ENCODE results near the gene NFYC.

Gene NFYC

GRCh38 chr1:40740997-40741736, 49.7 kb downstream of the NFYC start:
- DNase-seq (ENCODE audit: low read depth, low spot score) = no peak
- no peak overlapping the region for H3K4me3 ChIP-seq (ENCODE audit: low read depth, low read length)
- in situ Hi-C loops (cut with HindIII; ENCODE audit: low sequenced_read_pairs) = no loop called here
- TF ChIP-seq CTCF (IDR thresholded peaks at IDR 0.05; ENCODE audit: low read depth, low read length) = no peak

DNA sequence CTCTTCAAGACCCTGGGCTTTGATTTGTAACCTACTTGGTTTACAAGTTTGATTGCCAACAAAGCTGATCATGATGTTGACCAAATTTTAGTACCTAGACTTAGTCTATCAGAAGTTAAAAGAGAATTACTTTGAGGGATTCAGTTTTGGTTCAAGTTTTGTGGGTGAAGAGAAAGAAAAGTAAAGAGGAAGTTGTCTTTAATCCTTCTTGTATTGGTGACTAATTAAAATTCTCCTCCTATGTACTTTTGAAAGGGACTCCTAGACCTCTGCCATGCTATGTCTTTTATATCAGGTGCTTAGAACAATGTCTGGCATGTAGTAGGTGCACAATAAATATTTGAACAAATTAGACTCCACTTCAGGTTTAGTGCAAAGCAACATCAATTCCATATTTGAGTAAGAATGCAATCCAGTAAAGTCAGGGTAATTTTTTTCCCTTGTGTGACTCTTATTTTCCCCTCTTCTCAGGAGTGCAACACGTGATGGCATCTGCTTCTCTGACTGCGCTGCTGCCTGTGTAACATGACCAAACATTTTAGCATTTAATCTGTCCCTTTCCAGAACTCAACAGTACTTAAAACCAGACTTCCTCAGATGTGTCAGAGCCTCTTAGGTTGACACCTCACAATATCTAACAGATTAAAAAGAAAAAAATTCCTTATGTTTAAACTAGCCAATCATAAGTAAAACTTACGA, 51.0 kb downstream of the NFYC start:
- no peak overlapping the region for H3K4me3 ChIP-seq (ENCODE audit: low read depth, low read length)
- no peak for DNase-seq (ENCODE audit: low read depth, low spot score)
- TF ChIP-seq CTCF (IDR thresholded peaks at IDR 0.05; ENCODE audit: low read depth, low read length) = no peak
- in situ Hi-C loops (cut with HindIII; ENCODE audit: low sequenced_read_pairs) = no loop called here

- no peak for TF ChIP-seq CTCF (IDR thresholded peaks at IDR 0.05; ENCODE audit: low read depth, low read length)
- H3K4me3 ChIP-seq (ENCODE audit: low read depth, low read length) = no peak overlapping the region
- in situ Hi-C loops (cut with HindIII; ENCODE audit: low sequenced_read_pairs) = no loop called here
Measured at GRCh38 chr1:40743452-40743851, 51.9 kb downstream of the NFYC start.

DNA sequence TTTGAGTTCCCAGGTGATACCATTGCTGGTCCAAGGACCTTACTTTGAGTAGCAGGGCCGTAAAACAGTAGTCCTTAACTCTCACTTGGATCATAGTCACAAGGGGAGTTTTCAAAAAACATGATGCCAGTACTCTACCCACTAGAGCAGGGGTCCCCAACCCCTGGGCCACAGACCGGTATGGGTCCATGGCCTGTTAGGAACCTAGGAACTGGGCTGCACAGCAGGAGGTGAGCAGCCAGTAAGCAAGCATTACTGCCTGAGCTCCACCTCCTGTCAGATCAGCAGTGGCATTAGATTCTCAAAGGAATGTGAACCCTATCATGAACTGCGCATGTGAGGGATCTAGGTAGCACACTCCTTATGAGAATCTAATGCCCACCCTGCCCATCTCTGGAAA, 52.4 kb downstream of the NFYC start:
- in situ Hi-C loops (cut with HindIII; ENCODE audit: low sequenced_read_pairs) = no loop called here
- TF ChIP-seq CTCF (IDR thresholded peaks at IDR 0.05; ENCODE audit: low read depth, low read length) = no peak
- no peak overlapping the region for H3K4me3 ChIP-seq (ENCODE audit: low read depth, low read length)
- DNase-seq (ENCODE audit: low read depth, low spot score) = no peak

More at GRCh38 chr1:40743452-40743851, 51.9 kb downstream of the NFYC start:
- no peak for DNase-seq (ENCODE audit: low read depth, low spot score)

DNA sequence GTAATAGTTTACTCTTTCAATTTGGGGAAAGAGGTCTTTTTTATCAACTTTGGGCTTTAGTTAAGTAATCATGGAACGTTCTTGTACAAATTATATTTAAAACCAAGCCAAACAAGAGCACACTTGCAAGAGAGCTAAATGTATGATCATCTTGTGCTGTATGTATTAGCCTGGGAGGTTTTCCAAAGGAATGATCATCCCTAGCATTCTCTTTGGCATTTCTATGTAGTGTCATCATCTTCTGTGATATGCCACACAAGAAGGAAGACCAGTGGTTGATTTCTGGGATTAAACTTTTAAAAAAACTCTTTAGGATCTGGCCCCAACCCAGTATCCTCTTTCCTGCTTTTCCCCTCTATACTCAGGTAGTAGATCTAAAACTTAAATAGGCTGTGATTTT, 53.7 kb downstream of the NFYC start:
- DNase-seq (ENCODE audit: low read depth, low spot score) = no peak
- no peak for TF ChIP-seq CTCF (IDR thresholded peaks at IDR 0.05; ENCODE audit: low read depth, low read length)
- in situ Hi-C loops (cut with HindIII; ENCODE audit: low sequenced_read_pairs) = no loop called here
- no peak overlapping the region for H3K4me3 ChIP-seq (ENCODE audit: low read depth, low read length)

GRCh38 chr1:40746344-40747090, 55.0 kb downstream of the NFYC start:
- DNase-seq (ENCODE audit: low read depth, low spot score) = no peak
- no peak overlapping the region for H3K4me3 ChIP-seq (ENCODE audit: low read depth, low read length)
- TF ChIP-seq CTCF (IDR thresholded peaks at IDR 0.05; ENCODE audit: low read depth, low read length) = no peak
- in situ Hi-C loops (cut with HindIII; ENCODE audit: low sequenced_read_pairs) = no loop called here

Measured in astrocyte of the spinal cord (primary cell).